Right atrium auricular region (tissue), 2 donors: ENCODE data around the gene RIMBP2. TPM values are rescaled to one million over a fixed set of nuclear protein-coding genes. Genes with fewer than 3 reads are reported as not detected.

Source experiments
- DNase-seq: peaks from one replicate; pipeline ENCODE4 v3.0.0-alpha.2; 2019; ENCODE audit warnings: low spot score
- H3K27ac ChIP-seq, 2 donors: fragments of 200-600 bp; sonication (generic); 1 replicate in 1 of 2; 2 replicates in 1 of 2; pipeline ENCODE4 v1.5.1; 2016 to 2019
- H3K27me3 ChIP-seq, 2 donors: fragments of 200-600 bp; sonication (generic); one replicate each; pipeline versions ENCODE4 v1.5.1 to v1.6.0; 2017 to 2019
- H3K36me3 ChIP-seq: fragments of 200-600 bp; sonication (generic); one replicate; pipeline ENCODE4 v1.5.1; 2016
- H3K4me1 ChIP-seq, 2 donors: fragments of 200-600 bp; sonication (generic); one replicate each; pipeline versions ENCODE4 v1.5.1 to v1.6.0; 2017 to 2019
- H3K4me3 ChIP-seq, 2 donors: fragments of 200-600 bp; sonication (generic); 1 replicate in 1 of 2; 2 replicates in 1 of 2; pipeline ENCODE4 v1.5.1; 2017 to 2019; ENCODE audit warnings: mild to moderate bottlenecking in 1 of 2, moderate library complexity in 1 of 2
- H3K9me3 ChIP-seq, 2 donors: fragments of 200-600 bp; sonication (generic); one replicate each; pipeline ENCODE4 v1.5.1; 2019
- CTCF ChIP-seq, 2 donors: fragments of 200-600 bp; sonication (generic); IDR thresholded peaks; one replicate each; pipeline ENCODE4 v1.5.1; 2019; ENCODE audit warnings: antibody characterized with exemption in 2 of 2
- total RNA-seq, 2 donors: library from RNA; depleted of rRNA; stranded (reverse); fragments of >200 nt; gene quantifications; one replicate each; pipeline ENCODE4 v1.1.0, GENCODE V29; 2016

The RIMBP2 gene
- total RNA-seq, 2 donors from 2014 or later: 0.04 TPM; not detected in 1

DNA sequence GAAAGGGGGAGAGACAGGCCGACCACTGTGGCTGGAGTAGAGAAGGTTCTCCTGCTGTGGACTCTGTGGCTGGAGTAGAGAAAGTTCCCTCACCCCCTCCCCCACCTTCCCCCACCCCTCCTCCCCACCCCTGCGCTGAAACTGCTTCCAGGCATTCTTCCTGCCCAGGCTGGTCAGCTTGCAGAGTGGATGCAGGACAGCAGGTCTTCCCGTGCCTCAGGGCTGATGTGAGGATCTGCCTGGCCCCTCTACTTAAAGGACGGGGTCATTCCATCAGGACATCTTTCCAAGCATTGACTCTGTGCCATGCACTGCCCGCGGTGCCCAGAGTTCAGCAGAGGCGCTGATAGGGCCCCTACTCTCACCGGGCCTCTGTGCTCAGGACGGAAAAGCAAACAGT is 13.2 kb upstream of the RIMBP2 start:
- no peak for DNase-seq
- Histone ChIP-seq H3K36me3 (no peaks in the 10 kb centered on the region), H3K4me1 (no peaks in the 10 kb centered on the region), H3K4me3 (no peak overlapping the region), H3K27ac (no peak overlapping the region), H3K27me3 (no peaks in the 10 kb centered on the region), H3K9me3 (peaks cover 0 to 6% of the 10 kb centered on the region in 2 donors)
- no peak for TF ChIP-seq CTCF (IDR thresholded peaks at IDR 0.05)

DNA sequence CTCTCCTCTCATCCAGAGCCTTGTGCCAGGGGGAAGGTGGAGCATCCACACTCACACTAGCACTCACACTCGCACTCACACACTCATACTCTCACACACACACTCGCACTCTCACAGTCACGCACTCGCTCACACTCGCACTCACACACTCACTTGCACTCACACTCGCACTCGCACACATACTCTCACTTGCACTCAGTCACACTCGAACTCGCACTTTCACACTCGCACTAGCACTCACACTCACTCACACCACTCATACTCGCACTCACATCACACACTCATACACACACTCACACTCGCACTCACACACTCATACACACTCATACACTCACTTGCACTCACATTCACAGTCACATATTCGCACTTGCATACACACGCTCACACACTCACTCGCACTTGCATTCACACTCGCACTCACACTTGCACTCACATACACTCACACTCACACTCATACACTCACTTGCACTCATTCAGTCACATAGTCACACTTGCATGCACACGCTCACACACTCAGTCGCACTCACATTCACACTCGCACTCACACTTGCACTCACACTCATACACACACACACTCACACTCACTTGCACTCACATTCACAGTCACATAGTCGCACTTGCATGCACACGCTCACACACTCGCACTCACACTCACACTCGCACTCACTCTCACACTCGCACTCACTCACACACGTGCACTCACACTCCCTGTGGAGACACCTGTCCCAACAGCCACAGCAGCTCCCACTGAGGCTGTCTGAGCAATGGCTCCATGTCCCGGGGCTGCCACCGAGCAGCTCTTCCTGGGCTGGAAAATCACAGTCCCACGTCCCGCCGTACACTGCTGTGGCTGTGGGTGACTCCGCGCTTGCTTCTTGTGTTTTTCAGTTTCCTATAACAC is 12.3 kb upstream of the RIMBP2 start:
- Histone ChIP-seq H3K27ac (no peak overlapping the region), H3K36me3 (no peaks in the 10 kb centered on the region), H3K4me3 (no peak overlapping the region), H3K27me3 (no peaks in the 10 kb centered on the region), H3K9me3 (peaks cover 0 to 6% of the 10 kb centered on the region in 2 donors), H3K4me1 (no peaks in the 10 kb centered on the region)
- no peak for DNase-seq
- no peak for TF ChIP-seq CTCF (IDR thresholded peaks at IDR 0.05)

DNA sequence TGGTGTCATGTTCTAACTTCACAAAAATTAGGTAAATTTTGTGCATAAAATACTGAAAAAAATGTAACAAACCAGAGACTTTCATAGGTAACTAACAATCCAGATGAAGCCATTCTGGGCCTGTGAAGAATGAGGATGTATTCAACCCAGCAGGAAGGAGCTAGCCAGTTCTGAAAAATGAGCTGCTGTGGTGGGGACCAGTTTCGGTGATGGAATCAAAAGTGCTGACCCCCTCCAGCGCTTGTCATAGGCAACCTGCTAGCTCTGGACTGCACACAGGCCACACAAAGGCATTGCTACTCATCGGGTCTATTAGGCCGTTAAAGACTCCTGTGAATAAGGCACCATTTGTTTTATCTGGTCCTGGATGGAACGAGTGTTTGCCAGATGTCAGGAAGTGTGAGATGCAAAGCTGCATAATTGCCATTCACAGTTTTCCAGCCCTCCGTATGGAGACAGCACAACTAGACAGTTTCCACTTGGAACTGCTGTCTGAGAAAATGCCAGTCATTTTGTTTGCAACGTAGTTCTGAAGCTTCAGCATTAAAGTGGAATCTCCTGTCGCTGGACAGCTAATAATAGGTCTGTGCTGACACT is 3.3 kb upstream of the RIMBP2 start:
- Histone ChIP-seq H3K27me3 (peaks cover 4 to 9% of the 10 kb centered on the region in 2 donors), H3K36me3 (no peaks in the 10 kb centered on the region), H3K9me3 (peaks cover 0 to 24% of the 10 kb centered on the region in 2 donors), H3K4me3 (no peak overlapping the region), H3K27ac (no peak overlapping the region), H3K4me1 (peaks cover 0 to 23% of the 10 kb centered on the region in 2 donors)
- TF ChIP-seq CTCF (IDR thresholded peaks at IDR 0.05): no peak
- no peak for DNase-seq

- Histone ChIP-seq H3K9me3 (peaks cover 0 to 18% of the 10 kb centered on the region in 2 donors), H3K36me3 (no peaks in the 10 kb centered on the region), H3K4me1 (peaks cover 0 to 32% of the 10 kb centered on the region in 2 donors), H3K27ac (no peak overlapping the region), H3K27me3 (peaks cover 4 to 16% of the 10 kb centered on the region in 2 donors), H3K4me3 (no peak overlapping the region)
- TF ChIP-seq CTCF (IDR thresholded peaks at IDR 0.05): no peak
- no peak for DNase-seq
Observed at GRCh38 chr12:130717752-130718151, 1.7 kb upstream of the RIMBP2 start.

DNA sequence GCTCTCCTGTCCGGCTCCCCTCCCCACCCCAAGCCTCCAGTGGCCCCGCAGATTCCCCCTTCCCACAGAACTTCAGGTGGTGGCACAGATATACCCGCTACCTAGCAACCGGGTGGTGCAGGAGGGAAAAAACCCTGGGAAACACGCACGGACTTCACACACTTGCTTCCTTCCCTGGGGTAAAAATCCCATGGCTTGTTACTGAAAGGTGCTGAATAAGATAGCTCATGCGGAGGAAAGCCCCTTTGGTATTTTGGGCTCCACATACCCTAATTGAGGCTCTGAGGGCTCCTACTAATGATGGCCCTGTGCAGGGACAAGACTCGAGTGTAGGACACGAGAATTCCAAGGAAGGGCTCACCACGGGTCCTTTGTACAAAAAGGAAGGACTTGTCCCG is 869 bp upstream of the RIMBP2 start:
- Histone ChIP-seq H3K9me3 (peaks cover 0 to 10% of the 10 kb centered on the region in 2 donors), H3K4me3 (no peak overlapping the region), H3K27ac (no peak overlapping the region), H3K4me1 (peaks cover 0 to 32% of the 10 kb centered on the region in 2 donors), H3K27me3 (peaks cover 4 to 16% of the 10 kb centered on the region in 2 donors), H3K36me3 (no peaks in the 10 kb centered on the region)
- DNase-seq: no peak
- no peak for TF ChIP-seq CTCF (IDR thresholded peaks at IDR 0.05)
